H7 (cell line): Measurements from ENCODE around the gene ABHD8. TPM values are rescaled to one million over a fixed set of nuclear protein-coding genes. Genes with fewer than 3 reads are reported as not detected.

Experiments
- DNase-seq: peaks from one replicate; pipeline ENCODE4 v3.0.0; 2012
- H3K27me3 ChIP-seq: 2 replicates; pipeline ENCODE4 v1.6.0; 2011; ENCODE audit warnings: mild to moderate bottlenecking, low read length; ENCODE audit not compliant: control insufficient read depth, insufficient read depth
- H3K36me3 ChIP-seq: replicated peaks from 2 replicates; pipeline ENCODE4 v1.5.1; 2011; ENCODE audit warnings: low read length; ENCODE audit not compliant: control insufficient read depth, insufficient read depth
- H3K4me3 ChIP-seq: 2 replicates; pipeline ENCODE4 v1.5.1; 2011; ENCODE audit warnings: low read depth, mild to moderate bottlenecking, control low read depth, low read length, moderate library complexity; ENCODE audit not compliant: insufficient read depth
- total RNA-seq: library from RNA; depleted of rRNA; stranded (reverse); fragments of >200 nt; shearing (Covaris generic); gene quantifications from 2 replicates; pipeline ENCODE4 v1.2.3, GENCODE V29; 2014

ABHD8 gene
- total RNA-seq, 1 experiment from 2014 or later = 15.1 TPM

GRCh38 chr19:17319473-17320238 is 16.4 kb upstream of the ABHD8 start:
- Histone ChIP-seq H3K4me3 (no peak overlapping the region), H3K36me3 (peaks cover 11% of the 10 kb centered on the region), H3K27me3 (no peaks in the 10 kb centered on the region)
- DNase-seq = peak; percentile 26

- Histone ChIP-seq H3K4me3 (no peak overlapping the region), H3K27me3 (no peaks in the 10 kb centered on the region), H3K36me3 (peaks cover 13% of the 10 kb centered on the region)
- no peak for DNase-seq
Measured at GRCh38 chr19:17318966-17319365, 15.7 kb upstream of the ABHD8 start.

GRCh38 chr19:17314007-17314593 is 10.9 kb upstream of the ABHD8 start:
- H3K4me3 ChIP-seq = no peak overlapping the region
- H3K27me3 ChIP-seq = no peaks in the 10 kb centered on the region
- H3K36me3 ChIP-seq = peaks cover 11% of the 10 kb centered on the region
- no peak for DNase-seq

GRCh38 chr19:17312189-17313113 is 9.2 kb upstream of the ABHD8 start:
- no peaks in the 10 kb centered on the region for H3K27me3 ChIP-seq
- no peak for DNase-seq
- peaks cover 11% of the 10 kb centered on the region for H3K36me3 ChIP-seq
- no peak overlapping the region for H3K4me3 ChIP-seq

GRCh38 chr19:17311455-17312188 is 8.4 kb upstream of the ABHD8 start:
- no peak for DNase-seq
- H3K4me3 ChIP-seq = no peak overlapping the region
- peaks cover 11% of the 10 kb centered on the region for H3K36me3 ChIP-seq
- no peaks in the 10 kb centered on the region for H3K27me3 ChIP-seq

- no peak for DNase-seq
- peaks cover 6% of the 10 kb centered on the region for H3K36me3 ChIP-seq
- H3K4me3 ChIP-seq = peak overlapping the region; percentile 96
- H3K27me3 ChIP-seq = no peaks in the 10 kb centered on the region
Measured at GRCh38 chr19:17309965-17310461, 6.8 kb upstream of the ABHD8 start.

GRCh38 chr19:17309198-17309964 is 6.2 kb upstream of the ABHD8 start, which contains the start of gene DDA1:
TSS of gene DDA1 (plus strand) at chr19:17309563. CDS start at chr19:17309655, 92 bp downstream.
- DNase-seq = peak; percentile 99
- H3K27me3 ChIP-seq = no peaks in the 10 kb centered on the region
- peak within 1 kb of the TSS; percentile 96 for H3K4me3 ChIP-seq
- H3K36me3 ChIP-seq = peaks cover 3% of the 10 kb centered on the region

GRCh38 chr19:17307876-17308377 is 4.7 kb upstream of the ABHD8 start:
- Histone ChIP-seq H3K27me3 (no peaks in the 10 kb centered on the region), H3K36me3 (no peaks in the 10 kb centered on the region; the same call in 1 of the 2 replicates), H3K4me3 (no peak overlapping the region)
- DNase-seq = no peak

GRCh38 chr19:17306285-17306714 is 3.1 kb upstream of the ABHD8 start:
- no peak for DNase-seq
- Histone ChIP-seq H3K4me3 (peak overlapping the region; percentile 90), H3K36me3 (no peaks in the 10 kb centered on the region), H3K27me3 (no peaks in the 10 kb centered on the region)

- no peaks in the 10 kb centered on the region for H3K27me3 ChIP-seq
- peak; percentile 94 for DNase-seq
Measured at GRCh38 chr19:17305517-17306284, 2.5 kb upstream of the ABHD8 start, which contains the start of gene MRPL34. TSS of gene MRPL34 (plus strand) at chr19:17305872. CDS start at chr19:17305893, 21 bp downstream.

GRCh38 chr19:17305216-17305516 is 1.9 kb upstream of the ABHD8 start:
- no peak for DNase-seq
- Histone ChIP-seq H3K27me3 (no peaks in the 10 kb centered on the region), H3K36me3 (no peaks in the 10 kb centered on the region), H3K4me3 (0 out of 2 replicates have a peak overlapping the region, but pooled peaks have one; percentile 10)

More at GRCh38 chr19:17305517-17306284, 2.5 kb upstream of the ABHD8 start, which contains the start of gene MRPL34:
- Histone ChIP-seq H3K4me3 (peak within 1 kb of the TSS; percentile 90), H3K36me3 (no peaks in the 10 kb centered on the region)

- Histone ChIP-seq H3K36me3 (no peaks in the 10 kb centered on the region), H3K27me3 (no peaks in the 10 kb centered on the region), H3K4me3 (no peak overlapping the region)
- no peak for DNase-seq
Measured at GRCh38 chr19:17304386-17305215, 1.4 kb upstream of the ABHD8 start.
